ENCODE measurements around the gene SLC7A10.

The SLC7A10 gene

DNA sequence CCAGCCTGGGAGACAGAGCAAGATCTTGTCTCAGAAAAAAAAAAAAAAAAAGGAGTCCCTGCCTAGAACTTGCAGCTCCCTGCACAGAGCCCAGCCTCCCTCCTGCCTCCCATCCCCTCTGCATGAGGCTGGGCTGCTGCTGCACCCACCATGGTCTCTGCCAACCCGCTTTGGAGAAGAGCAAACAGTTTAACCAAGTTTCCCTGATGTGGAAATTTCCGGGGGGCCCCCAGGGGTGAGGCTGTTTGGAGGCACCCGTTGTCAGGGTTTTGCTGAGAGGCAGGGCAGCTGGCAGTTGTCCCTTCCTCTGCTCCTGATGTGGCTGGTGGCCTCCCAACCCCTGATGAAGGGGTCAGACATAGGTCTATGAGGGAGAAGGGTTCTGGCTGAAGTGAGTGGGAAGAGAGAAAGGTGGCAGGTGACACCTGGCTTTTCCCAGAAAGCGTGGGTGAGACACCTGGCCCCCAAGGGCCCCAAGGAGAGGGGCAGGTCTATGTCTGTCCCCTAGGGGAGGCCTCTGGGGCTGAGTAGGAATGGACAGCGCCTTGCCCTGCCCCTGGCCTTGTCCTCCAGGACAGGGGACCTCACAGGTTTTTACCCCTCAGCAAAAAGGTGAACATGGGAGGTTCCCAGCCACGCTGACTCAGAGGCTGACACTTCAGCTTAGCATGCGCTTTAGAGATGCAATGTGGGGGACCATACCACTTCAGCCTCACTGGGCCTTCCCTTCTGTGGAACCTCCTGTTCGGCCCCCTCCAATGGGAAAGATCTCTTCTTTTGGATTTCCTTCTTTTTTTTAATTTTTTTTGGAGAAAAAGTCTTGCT, 26.0 kb downstream of the SLC7A10 start:
- Histone ChIP-seq H3K4me1 (ENCODE audit: control insufficient read depth, insufficient read depth, low read length) (peaks cover 6% of the 10 kb centered on the region), H3K4me3 (ENCODE audit: low read depth, low read length) (no peak overlapping the region), H3K9ac (ENCODE audit: low read length) (no peak overlapping the region), H3K27me3 (ENCODE audit: control insufficient read depth, insufficient read depth, low read length) (peaks cover 7% of the 10 kb centered on the region), H3K36me3 (ENCODE audit: control insufficient read depth, insufficient read depth, low read length) (peaks cover 18% of the 10 kb centered on the region), H3K27ac (ENCODE audit: low read depth, low read length) (no peak overlapping the region), H3K9me3 (ENCODE audit: control insufficient read depth, insufficient read depth, low read depth, low read length) (no peaks in the 10 kb centered on the region)

DNA sequence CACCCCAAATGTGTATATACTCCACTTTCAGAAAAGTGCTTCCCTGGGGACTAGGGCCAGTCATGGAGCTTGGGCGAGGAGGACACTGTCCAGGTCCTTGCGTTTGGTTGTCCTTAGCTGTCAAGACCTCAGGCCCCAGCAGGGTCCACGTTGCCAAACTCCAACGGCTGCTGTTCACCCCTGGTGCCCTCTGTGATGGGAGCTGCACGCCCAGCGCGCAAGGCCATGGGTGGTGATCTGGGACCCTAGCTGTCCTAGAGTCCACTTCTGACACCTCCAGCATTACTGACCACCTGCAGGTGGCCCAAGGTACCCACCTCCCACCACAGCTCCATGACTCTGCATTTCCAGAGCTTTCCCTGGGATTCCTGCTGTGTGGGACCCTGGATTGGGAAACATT, 27.5 kb downstream of the SLC7A10 start:
- no peaks in the 10 kb centered on the region for H3K9me3 ChIP-seq (ENCODE audit: control insufficient read depth, insufficient read depth, low read depth, low read length)
- H3K9ac ChIP-seq (ENCODE audit: low read length), result no peak overlapping the region
- H3K36me3 ChIP-seq (ENCODE audit: control insufficient read depth, insufficient read depth, low read length), result peaks cover 16% of the 10 kb centered on the region
- no peak overlapping the region for H3K4me3 ChIP-seq (ENCODE audit: low read depth, low read length)
- peaks cover 6% of the 10 kb centered on the region for H3K4me1 ChIP-seq (ENCODE audit: control insufficient read depth, insufficient read depth, low read length)
- H3K27me3 ChIP-seq (ENCODE audit: control insufficient read depth, insufficient read depth, low read length), result peaks cover 15% of the 10 kb centered on the region
- H3K27ac ChIP-seq (ENCODE audit: low read depth, low read length), result no peak overlapping the region

DNA sequence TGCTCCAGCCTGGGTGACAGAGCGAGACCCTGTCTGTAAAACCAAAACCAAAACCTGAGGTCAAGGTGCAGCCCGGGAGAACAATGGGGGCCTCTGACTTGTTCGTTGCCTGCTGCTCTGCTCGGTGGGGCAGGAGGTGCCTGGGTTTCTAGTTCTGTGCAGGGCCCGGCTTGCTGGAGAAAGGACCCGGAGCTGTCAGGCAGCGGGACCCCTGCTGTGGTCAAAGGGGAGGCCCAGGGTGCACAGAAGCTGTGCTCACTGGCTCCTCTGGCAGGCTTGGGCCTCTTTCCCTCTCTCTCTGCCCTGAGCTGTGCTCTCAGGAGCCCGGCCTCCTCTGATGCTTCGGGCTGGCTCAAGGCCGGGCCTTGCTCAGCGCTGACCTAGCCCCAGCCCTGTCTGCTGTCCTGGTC, 28.1 kb downstream of the SLC7A10 start:
- H3K27ac ChIP-seq (ENCODE audit: low read depth, low read length), result no peak overlapping the region
- no peaks in the 10 kb centered on the region for H3K9me3 ChIP-seq (ENCODE audit: control insufficient read depth, insufficient read depth, low read depth, low read length)
- H3K36me3 ChIP-seq (ENCODE audit: control insufficient read depth, insufficient read depth, low read length), result peaks cover 10% of the 10 kb centered on the region
- peaks cover 6% of the 10 kb centered on the region for H3K4me1 ChIP-seq (ENCODE audit: control insufficient read depth, insufficient read depth, low read length)
- H3K9ac ChIP-seq (ENCODE audit: low read length), result no peak overlapping the region
- H3K27me3 ChIP-seq (ENCODE audit: control insufficient read depth, insufficient read depth, low read length), result peaks cover 20% of the 10 kb centered on the region
- H3K4me3 ChIP-seq (ENCODE audit: low read depth, low read length), result no peak overlapping the region

DNA sequence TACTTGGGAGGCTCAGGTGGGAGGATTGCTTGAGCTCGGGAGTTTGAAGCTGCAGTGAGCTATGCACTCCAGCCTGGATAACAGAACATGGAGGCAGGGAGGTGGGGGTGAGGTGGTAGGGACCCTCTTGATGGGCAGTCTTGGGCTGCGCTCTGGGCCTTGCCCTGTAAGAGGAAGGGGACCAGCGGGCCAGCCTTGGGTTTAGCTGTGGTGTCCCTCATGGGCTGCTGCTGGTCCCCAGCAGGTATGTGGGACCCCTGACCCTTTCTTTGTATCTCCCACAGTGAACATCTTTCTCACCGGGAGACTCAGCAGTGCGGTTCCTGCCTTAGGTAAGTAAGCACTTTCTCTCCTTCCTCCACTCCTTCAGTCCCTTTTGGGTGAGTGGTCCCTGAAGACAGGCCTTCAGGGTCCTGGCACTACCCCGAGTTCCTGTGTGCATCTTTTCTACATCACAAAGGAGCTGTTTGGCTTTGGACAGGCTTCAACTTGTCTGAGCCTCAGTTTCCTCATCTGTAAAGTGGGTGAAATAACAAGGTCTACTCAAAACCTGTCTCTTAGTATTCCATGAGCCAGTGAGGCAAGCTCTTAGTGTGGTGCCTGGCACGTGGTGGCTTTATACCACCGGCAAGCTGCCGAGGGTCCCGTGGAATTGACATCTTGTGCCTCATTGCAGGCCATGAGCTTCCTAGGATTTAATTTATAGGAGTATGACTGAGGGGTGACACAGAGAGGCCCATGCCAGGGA, 29.0 kb downstream of the SLC7A10 start:
- H3K27me3 ChIP-seq (ENCODE audit: control insufficient read depth, insufficient read depth, low read length), result peaks cover 26% of the 10 kb centered on the region
- H3K9ac ChIP-seq (ENCODE audit: low read length), result no peak overlapping the region
- peaks cover 9% of the 10 kb centered on the region for H3K36me3 ChIP-seq (ENCODE audit: control insufficient read depth, insufficient read depth, low read length)
- H3K27ac ChIP-seq (ENCODE audit: low read depth, low read length), result no peak overlapping the region
- no peak overlapping the region for H3K4me3 ChIP-seq (ENCODE audit: low read depth, low read length)
- H3K4me1 ChIP-seq (ENCODE audit: control insufficient read depth, insufficient read depth, low read length), result peaks cover 6% of the 10 kb centered on the region
- no peaks in the 10 kb centered on the region for H3K9me3 ChIP-seq (ENCODE audit: control insufficient read depth, insufficient read depth, low read depth, low read length)

DNA sequence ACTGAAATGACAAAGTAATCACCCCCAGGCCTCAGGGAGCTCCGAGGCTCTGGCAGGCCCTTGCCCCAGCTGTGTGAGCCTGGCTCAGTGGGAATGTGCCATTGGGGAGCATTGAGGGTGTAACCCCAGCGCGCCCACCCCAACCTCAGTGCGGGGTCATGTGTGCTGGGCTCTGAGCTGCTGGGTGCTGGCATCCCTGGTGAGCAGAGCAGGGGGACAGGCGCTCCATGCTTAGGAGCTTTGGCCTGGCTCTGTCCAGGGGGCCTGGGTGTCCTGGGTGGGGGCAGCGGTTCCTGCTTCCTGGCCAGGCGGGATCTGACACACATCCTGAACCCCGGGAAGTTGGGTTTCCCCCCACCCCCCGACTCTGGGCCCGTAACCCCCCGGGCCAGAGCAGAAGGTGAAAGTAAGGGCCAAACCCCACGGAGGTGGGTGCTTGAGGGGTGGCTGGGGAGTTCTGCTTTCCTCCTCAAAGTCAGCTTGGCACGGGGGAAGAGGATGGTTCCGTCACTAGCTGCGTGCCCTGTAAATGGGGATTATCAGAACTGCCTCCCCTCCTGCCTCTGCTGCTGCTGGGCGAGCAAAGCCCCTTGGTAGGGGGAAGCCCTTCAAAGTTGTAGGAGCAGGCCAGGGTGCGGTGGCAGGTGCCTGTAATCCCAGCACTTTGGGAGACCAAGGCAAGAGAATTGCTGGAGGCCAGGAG, 29.9 kb downstream of the SLC7A10 start:
- peaks cover 9% of the 10 kb centered on the region for H3K36me3 ChIP-seq (ENCODE audit: control insufficient read depth, insufficient read depth, low read length)
- no peak overlapping the region for H3K27ac ChIP-seq (ENCODE audit: low read depth, low read length)
- peak overlapping the region; percentile 64 for H3K4me3 ChIP-seq (ENCODE audit: low read depth, low read length)
- no peak overlapping the region for H3K9ac ChIP-seq (ENCODE audit: low read length)
- peaks cover 6% of the 10 kb centered on the region for H3K4me1 ChIP-seq (ENCODE audit: control insufficient read depth, insufficient read depth, low read length)
- H3K9me3 ChIP-seq (ENCODE audit: control insufficient read depth, insufficient read depth, low read depth, low read length), result no peaks in the 10 kb centered on the region
- peaks cover 28% of the 10 kb centered on the region for H3K27me3 ChIP-seq (ENCODE audit: control insufficient read depth, insufficient read depth, low read length)

DNA sequence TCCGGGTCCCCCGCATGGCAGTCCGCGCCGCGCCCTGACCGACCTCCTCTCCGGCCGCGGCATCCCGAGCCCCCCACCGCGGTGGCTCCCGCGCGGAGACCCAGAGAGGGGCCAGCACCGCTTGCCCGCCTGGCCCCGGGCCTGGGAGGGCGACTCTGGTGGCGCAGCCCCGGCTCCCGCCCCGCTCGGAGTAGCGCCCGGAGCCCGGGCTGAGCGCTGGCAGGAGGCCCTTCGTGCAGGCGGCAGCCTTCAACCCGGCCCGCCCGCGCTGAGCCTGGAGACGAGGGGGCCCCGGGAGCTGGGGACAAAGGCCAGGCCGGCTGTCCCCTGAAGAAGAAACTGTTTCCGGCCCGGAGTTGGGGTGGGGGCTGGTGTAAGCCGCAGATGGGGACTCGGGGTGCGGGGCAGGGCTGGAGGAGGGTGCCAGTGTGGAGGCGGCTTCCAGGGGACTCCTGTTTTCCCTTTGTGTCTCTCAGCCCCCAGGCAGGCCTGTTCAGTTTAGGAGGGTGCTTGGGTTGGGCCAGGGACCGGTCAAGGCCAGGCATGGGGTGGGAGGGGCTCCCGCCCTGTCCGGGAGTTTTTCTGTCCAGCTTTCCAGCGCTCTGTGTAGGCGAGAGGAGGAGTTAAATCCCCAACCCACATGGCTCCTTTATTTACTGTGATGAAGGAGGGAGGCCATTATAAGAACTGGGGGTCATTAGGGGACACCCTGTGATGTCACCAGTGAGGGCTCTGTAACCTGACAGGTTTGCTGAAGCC, 30.6 kb downstream of the SLC7A10 start:
- Histone ChIP-seq H3K27me3 (ENCODE audit: control insufficient read depth, insufficient read depth, low read length) (peaks cover 28% of the 10 kb centered on the region), H3K36me3 (ENCODE audit: control insufficient read depth, insufficient read depth, low read length) (peaks cover 9% of the 10 kb centered on the region), H3K4me3 (ENCODE audit: low read depth, low read length) (peak overlapping the region; percentile 64), H3K9ac (ENCODE audit: low read length) (peak overlapping the region; percentile 60), H3K27ac (ENCODE audit: low read depth, low read length) (no peak overlapping the region), H3K4me1 (ENCODE audit: control insufficient read depth, insufficient read depth, low read length) (peaks cover 6% of the 10 kb centered on the region), H3K9me3 (ENCODE audit: control insufficient read depth, insufficient read depth, low read depth, low read length) (no peaks in the 10 kb centered on the region)

DNA sequence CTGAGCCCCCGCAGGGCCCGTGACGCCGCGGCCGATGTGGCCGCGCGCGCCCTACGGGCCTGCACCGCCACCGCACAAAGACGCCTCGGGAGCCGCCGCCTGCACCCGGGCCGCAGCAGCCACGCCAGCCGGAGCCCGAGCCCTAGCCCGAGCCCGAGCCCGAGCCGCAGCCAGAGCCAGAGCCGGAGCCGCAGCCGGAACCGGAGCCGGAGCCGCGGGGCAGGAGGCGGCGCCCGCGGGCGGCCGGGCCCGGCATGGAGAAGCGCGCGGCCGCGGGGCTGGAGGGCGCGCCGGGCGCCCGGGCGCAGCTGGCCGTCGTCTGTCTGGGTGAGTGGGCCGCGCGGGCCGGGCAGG, 31.1 kb downstream of the SLC7A10 start:
- Histone ChIP-seq H3K4me3 (ENCODE audit: low read depth, low read length) (peak overlapping the region; percentile 64), H3K4me1 (ENCODE audit: control insufficient read depth, insufficient read depth, low read length) (peaks cover 6% of the 10 kb centered on the region), H3K27ac (ENCODE audit: low read depth, low read length) (no peak overlapping the region), H3K27me3 (ENCODE audit: control insufficient read depth, insufficient read depth, low read length) (peaks cover 28% of the 10 kb centered on the region), H3K9me3 (ENCODE audit: control insufficient read depth, insufficient read depth, low read depth, low read length) (no peaks in the 10 kb centered on the region), H3K9ac (ENCODE audit: low read length) (peak overlapping the region; percentile 60), H3K36me3 (ENCODE audit: control insufficient read depth, insufficient read depth, low read length) (peaks cover 9% of the 10 kb centered on the region)

DNA sequence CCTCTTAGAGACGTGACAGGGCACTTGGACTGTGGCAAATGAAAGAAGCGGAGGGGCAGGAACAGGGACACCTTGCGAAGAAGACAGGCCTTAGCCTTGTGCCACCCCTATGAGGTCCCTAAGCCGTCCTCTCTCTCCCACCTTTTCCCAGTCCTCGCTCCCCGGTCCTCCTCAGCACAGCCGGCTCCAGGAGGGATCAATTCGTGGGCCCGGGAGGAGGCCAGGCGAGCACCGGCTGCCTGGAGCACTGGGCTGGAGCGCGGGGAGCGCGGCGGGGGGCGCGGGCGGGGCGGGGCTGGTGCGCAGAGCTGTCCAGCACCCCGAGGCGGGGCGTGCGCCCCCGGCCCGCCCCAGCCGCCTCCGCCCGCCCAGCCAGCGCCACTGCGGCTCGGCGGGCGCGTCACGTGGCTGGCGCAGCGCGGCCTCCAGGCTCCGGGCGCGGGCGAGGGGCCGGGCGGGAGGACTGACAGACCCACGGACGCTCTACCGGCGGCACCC, 31.7 kb downstream of the SLC7A10 start, which contains the start of gene LRP3:
TSS of gene LRP3 (plus strand) at position 466 of the 498 bp plus-strand sequence. CDS start 456 bp downstream, outside the sequence.
- Histone ChIP-seq H3K9me3 (ENCODE audit: control insufficient read depth, insufficient read depth, low read depth, low read length) (no peaks in the 10 kb centered on the region), H3K9ac (ENCODE audit: low read length) (peak within 1 kb of the TSS; percentile 60), H3K4me3 (ENCODE audit: low read depth, low read length) (peak within 1 kb of the TSS; percentile 64), H3K4me1 (ENCODE audit: control insufficient read depth, insufficient read depth, low read length) (peaks cover 6% of the 10 kb centered on the region), H3K27me3 (ENCODE audit: control insufficient read depth, insufficient read depth, low read length) (peaks cover 28% of the 10 kb centered on the region), H3K27ac (ENCODE audit: low read depth, low read length) (no peak within 1 kb of the TSS), H3K36me3 (ENCODE audit: control insufficient read depth, insufficient read depth, low read length) (peaks cover 6% of the 10 kb centered on the region)

DNA sequence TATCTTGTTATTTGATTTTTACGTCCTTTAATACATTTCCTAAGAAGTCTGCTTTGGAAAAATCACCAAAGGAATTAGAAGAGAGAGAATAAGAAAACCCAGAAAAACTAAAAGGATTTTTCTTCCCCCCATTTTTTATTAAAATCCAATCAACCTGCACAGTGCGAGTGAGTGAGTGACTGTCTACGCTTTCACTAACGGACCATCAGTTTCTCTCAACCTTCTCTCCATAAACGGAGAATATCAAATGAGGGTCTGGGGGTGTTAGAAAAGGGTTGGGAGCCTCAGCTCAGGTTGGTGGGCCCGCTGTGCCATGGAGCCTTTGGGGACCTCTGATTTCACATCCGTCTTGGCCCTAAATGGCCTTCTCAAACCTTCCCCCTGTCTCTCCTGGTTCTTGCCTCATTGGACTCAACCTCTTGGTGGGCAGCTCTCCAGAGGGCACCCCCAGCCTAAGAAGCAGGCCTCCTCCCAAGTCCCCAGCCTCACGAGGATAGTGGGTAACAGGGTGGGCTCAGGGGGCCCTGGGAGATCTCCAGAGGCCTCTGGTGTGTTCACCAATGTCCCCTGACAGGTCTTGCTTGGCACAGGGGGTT, 32.3 kb downstream of the SLC7A10 start:
- H3K27ac ChIP-seq (ENCODE audit: low read depth, low read length), result no peak overlapping the region
- peaks cover 6% of the 10 kb centered on the region for H3K36me3 ChIP-seq (ENCODE audit: control insufficient read depth, insufficient read depth, low read length)
- H3K9ac ChIP-seq (ENCODE audit: low read length), result no peak overlapping the region
- peak overlapping the region; percentile 42 for H3K4me3 ChIP-seq (ENCODE audit: low read depth, low read length)
- H3K27me3 ChIP-seq (ENCODE audit: control insufficient read depth, insufficient read depth, low read length), result peaks cover 28% of the 10 kb centered on the region
- no peaks in the 10 kb centered on the region for H3K9me3 ChIP-seq (ENCODE audit: control insufficient read depth, insufficient read depth, low read depth, low read length)
- peaks cover 6% of the 10 kb centered on the region for H3K4me1 ChIP-seq (ENCODE audit: control insufficient read depth, insufficient read depth, low read length)

DNA sequence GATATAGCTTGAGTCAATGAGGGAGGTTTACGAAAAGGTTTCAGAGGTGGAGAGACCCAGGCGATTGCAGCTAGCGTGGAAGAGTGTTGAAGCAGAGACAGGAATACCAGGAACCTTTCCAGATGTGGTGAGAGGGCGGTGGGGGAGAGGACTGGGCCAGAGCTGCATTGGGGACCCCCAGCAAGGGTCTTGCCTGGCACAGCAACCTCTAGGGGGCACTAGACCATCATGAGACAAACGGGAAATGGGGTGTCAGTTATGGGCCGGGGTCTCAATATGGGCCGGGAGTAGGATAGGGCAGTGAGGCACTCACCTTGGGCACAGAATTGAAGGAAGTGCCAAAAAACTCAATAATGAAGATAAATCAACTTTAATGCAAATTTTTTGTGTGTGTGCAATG, 33.6 kb downstream of the SLC7A10 start:
- no peak overlapping the region for H3K4me3 ChIP-seq (ENCODE audit: low read depth, low read length)
- H3K4me1 ChIP-seq (ENCODE audit: control insufficient read depth, insufficient read depth, low read length), result peaks cover 8% of the 10 kb centered on the region
- peaks cover 28% of the 10 kb centered on the region for H3K27me3 ChIP-seq (ENCODE audit: control insufficient read depth, insufficient read depth, low read length)
- H3K36me3 ChIP-seq (ENCODE audit: control insufficient read depth, insufficient read depth, low read length), result no peaks in the 10 kb centered on the region
- no peak overlapping the region for H3K27ac ChIP-seq (ENCODE audit: low read depth, low read length)
- no peaks in the 10 kb centered on the region for H3K9me3 ChIP-seq (ENCODE audit: control insufficient read depth, insufficient read depth, low read depth, low read length)
- no peak overlapping the region for H3K9ac ChIP-seq (ENCODE audit: low read length)
